Measurements from ENCODE around the gene OTX1.

OTX1 gene

GRCh38 chr2:63096491-63096890 lies 45.9 kb downstream of the OTX1 start:
- Histone ChIP-seq H3K4me1 (ENCODE audit: control insufficient read depth, low read depth, low read length) (peaks cover 5% of the 10 kb centered on the region), H3K27ac (ENCODE audit: low read length) (no peak overlapping the region), H3K27me3 (ENCODE audit: control insufficient read depth, insufficient read depth, low read length) (no peaks in the 10 kb centered on the region), H3K9ac (ENCODE audit: low read length) (no peak overlapping the region), H3K9me3 (ENCODE audit: control insufficient read depth, low read depth, low read length) (no peaks in the 10 kb centered on the region), H3K36me3 (ENCODE audit: control insufficient read depth, low read depth, low read length) (no peaks in the 10 kb centered on the region), H3K4me3 (ENCODE audit: low read length) (no peak overlapping the region)

DNA sequence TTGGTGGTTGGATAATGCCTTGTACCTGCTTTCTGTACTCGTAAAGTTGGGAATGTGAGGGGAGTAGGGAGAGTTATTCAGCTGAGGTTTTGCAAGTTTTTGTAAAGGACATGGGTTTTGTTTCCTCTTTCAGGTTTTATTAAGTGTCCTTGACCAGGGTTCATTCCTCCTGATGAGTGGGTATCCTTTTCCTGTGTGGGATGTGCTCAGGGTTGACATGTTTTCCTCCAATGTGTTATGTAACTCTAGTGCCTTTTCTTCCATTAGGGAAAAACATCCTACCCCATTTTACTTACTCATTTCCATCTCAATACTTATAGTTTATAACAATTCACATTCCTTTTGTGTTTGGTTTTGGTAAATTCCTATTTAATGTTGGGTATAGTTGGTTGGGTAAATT lies 48.4 kb downstream of the OTX1 start:
- Histone ChIP-seq H3K36me3 (ENCODE audit: control insufficient read depth, low read depth, low read length) (no peaks in the 10 kb centered on the region), H3K27ac (ENCODE audit: low read length) (no peak overlapping the region), H3K4me1 (ENCODE audit: control insufficient read depth, low read depth, low read length) (no peaks in the 10 kb centered on the region), H3K9me3 (ENCODE audit: control insufficient read depth, low read depth, low read length) (no peaks in the 10 kb centered on the region), H3K4me3 (ENCODE audit: low read length) (no peak overlapping the region), H3K9ac (ENCODE audit: low read length) (no peak overlapping the region), H3K27me3 (ENCODE audit: control insufficient read depth, insufficient read depth, low read length) (no peaks in the 10 kb centered on the region)

DNA sequence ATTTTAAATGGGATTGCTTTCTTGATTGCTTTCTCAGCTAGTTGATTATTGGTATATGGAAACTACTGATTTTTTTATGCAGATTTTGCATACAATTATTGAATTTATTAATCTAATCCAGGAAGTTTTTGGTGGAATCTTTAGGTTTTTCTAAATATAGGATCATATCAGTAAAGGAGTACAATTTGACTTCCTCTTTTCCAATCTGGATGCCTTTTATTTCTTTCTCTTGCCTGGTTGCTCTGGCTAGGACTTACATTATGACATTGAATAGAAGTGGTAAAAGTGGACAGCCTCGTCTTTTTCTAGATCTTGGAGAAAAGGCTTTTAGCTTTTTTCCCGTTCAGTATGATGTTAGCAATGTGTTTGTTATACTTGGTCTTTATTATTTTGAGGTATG lies 51.3 kb downstream of the OTX1 start:
- no peaks in the 10 kb centered on the region for H3K36me3 ChIP-seq (ENCODE audit: control insufficient read depth, low read depth, low read length)
- no peaks in the 10 kb centered on the region for H3K27me3 ChIP-seq (ENCODE audit: control insufficient read depth, insufficient read depth, low read length)
- no peaks in the 10 kb centered on the region for H3K4me1 ChIP-seq (ENCODE audit: control insufficient read depth, low read depth, low read length)
- no peak overlapping the region for H3K27ac ChIP-seq (ENCODE audit: low read length)
- H3K9me3 ChIP-seq (ENCODE audit: control insufficient read depth, low read depth, low read length), result peaks cover 7% of the 10 kb centered on the region
- no peak overlapping the region for H3K9ac ChIP-seq (ENCODE audit: low read length)
- no peak overlapping the region for H3K4me3 ChIP-seq (ENCODE audit: low read length)

DNA sequence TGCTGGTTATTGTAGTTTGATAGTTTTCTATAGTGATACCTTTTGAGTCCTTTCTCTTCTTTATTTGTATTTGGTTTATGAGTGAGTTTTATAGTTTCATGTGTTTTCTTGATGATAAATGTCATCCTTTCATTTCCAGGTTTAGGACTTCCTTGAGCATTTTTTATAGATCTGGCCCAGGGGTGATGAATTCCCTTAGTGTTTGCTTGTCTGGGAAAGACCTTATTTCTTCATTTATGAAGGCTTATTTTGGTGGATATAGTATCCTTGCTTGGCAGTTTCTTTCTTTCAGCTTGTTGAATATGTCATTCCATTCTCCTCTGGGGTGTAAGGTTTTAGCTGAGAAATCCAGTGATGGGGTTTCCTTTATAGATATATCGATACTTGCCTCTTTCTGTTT lies 53.9 kb downstream of the OTX1 start:
- H3K9ac ChIP-seq (ENCODE audit: low read length), result no peak overlapping the region

More for the DNA sequence above, 53.9 kb downstream of the OTX1 start:
- Histone ChIP-seq H3K4me1 (ENCODE audit: control insufficient read depth, low read depth, low read length) (no peaks in the 10 kb centered on the region), H3K9me3 (ENCODE audit: control insufficient read depth, low read depth, low read length) (peaks cover 7% of the 10 kb centered on the region), H3K27me3 (ENCODE audit: control insufficient read depth, insufficient read depth, low read length) (no peaks in the 10 kb centered on the region), H3K27ac (ENCODE audit: low read length) (no peak overlapping the region), H3K36me3 (ENCODE audit: control insufficient read depth, low read depth, low read length) (no peaks in the 10 kb centered on the region), H3K4me3 (ENCODE audit: low read length) (no peak overlapping the region)

Data from iPS-18a (cell line).